ENCODE measurements around the gene ADGRA1.

Gene ADGRA1

GRCh38 chr10:133087679-133088178 lies at the start of gene ADGRA1:
TSS of gene ADGRA1 (plus strand) at chr10:133087924. CDS start at chr10:133088910, 986 bp downstream.
- DNase-seq (ENCODE audit: low spot score) = no peak
- no peak within 1 kb of the TSS for H3K27ac ChIP-seq
- ChIA-PET POLR2A (ENCODE audit: low non-redundant PET) (no interaction called here), CTCF (no interaction called here)
- no peak for TF ChIP-seq CTCF (conservative IDR thresholded peaks at IDR 0.05; ENCODE audit: low read depth)

- no peak for TF ChIP-seq CTCF (conservative IDR thresholded peaks at IDR 0.05; ENCODE audit: low read depth)
- POLR2A ChIA-PET (ENCODE audit: low non-redundant PET) = no interaction called here
- CTCF ChIA-PET = no interaction called here
- DNase-seq (ENCODE audit: low spot score) = no peak
- no peak overlapping the region for H3K27ac ChIP-seq
Measured at GRCh38 chr10:133038036-133038823, 49.5 kb upstream of the ADGRA1 start.

GRCh38 chr10:133039107-133039802 lies 48.5 kb upstream of the ADGRA1 start:
- ChIA-PET POLR2A (ENCODE audit: low non-redundant PET) (no interaction called here), CTCF (interaction anchor here (0.7 kb wide), 1 partner anchor 183 kb away, joined by 3 read pairs; no protein-coding TSS in a partner anchor)
- H3K27ac ChIP-seq = no peak overlapping the region
- no peak for TF ChIP-seq CTCF (conservative IDR thresholded peaks at IDR 0.05; ENCODE audit: low read depth)
- no peak for DNase-seq (ENCODE audit: low spot score)

- ChIA-PET CTCF (no interaction called here), POLR2A (ENCODE audit: low non-redundant PET) (no interaction called here)
- TF ChIP-seq CTCF (conservative IDR thresholded peaks at IDR 0.05; ENCODE audit: low read depth) = no peak
- H3K27ac ChIP-seq = no peak overlapping the region
- DNase-seq (ENCODE audit: low spot score) = no peak
Measured at GRCh38 chr10:133039803-133040165, 47.9 kb upstream of the ADGRA1 start.

GRCh38 chr10:133040198-133040597 lies 47.5 kb upstream of the ADGRA1 start:
- POLR2A ChIA-PET (ENCODE audit: low non-redundant PET) = no interaction called here

GRCh38 chr10:133041101-133041500 lies 46.6 kb upstream of the ADGRA1 start:
- TF ChIP-seq CTCF (conservative IDR thresholded peaks at IDR 0.05; ENCODE audit: low read depth) = no peak
- ChIA-PET CTCF (no interaction called here), POLR2A (ENCODE audit: low non-redundant PET) (no interaction called here)
- H3K27ac ChIP-seq = no peak overlapping the region
- DNase-seq (ENCODE audit: low spot score) = no peak

More at GRCh38 chr10:133040198-133040597, 47.5 kb upstream of the ADGRA1 start:
- TF ChIP-seq CTCF (conservative IDR thresholded peaks at IDR 0.05; ENCODE audit: low read depth) = no peak
- CTCF ChIA-PET = no interaction called here
- no peak overlapping the region for H3K27ac ChIP-seq
- DNase-seq (ENCODE audit: low spot score) = no peak
